SK-N-SH treated with all-trans-retinoic acid at 6 μM for 48 hours (cell line): ENCODE data around the gene HNRNPR.

Experiments used
- BACH2 ChIP-seq: fragments of 250-450 bp; sonication (Bioruptor Pico); IDR thresholded peaks from 2 replicates; pipeline ENCODE4 v1.9.0; 2021; ENCODE audit warnings: mild to moderate bottlenecking, borderline replicate concordance
- PATZ1 ChIP-seq: fragments of 250-450 bp; sonication (Bioruptor Pico); IDR thresholded peaks from 2 replicates; pipeline ENCODE4 v1.8.0; 2020; ENCODE audit warnings: mild to moderate bottlenecking, moderate library complexity, borderline replicate concordance
- POU6F1 ChIP-seq: fragments of 250-450 bp; sonication (Bioruptor Pico); IDR thresholded peaks from 2 replicates; pipeline ENCODE4 v1.8.0; 2021; ENCODE audit warnings: low read depth, mild to moderate bottlenecking, moderate library complexity, borderline replicate concordance

- TF ChIP-seq PATZ1 (CRISPR knock-in tag) (no peak), POU6F1 (no peak), BACH2 (CRISPR knock-in tag) (0 out of 2 replicates have a peak, but pooled peaks have one; percentile 65)
Measured at GRCh38 chr1:23344987-23345472, 946 bp upstream of the HNRNPR start.
